ENCODE results near the gene METRN. TPM values are rescaled to one million over a fixed set of nuclear protein-coding genes. Genes with fewer than 3 reads are reported as not detected.

The METRN gene
- total and polyA plus RNA-seq, 2 donors (not counting 1 experiment from before 2014, with no cell fraction given): 6.9 to 10.4 TPM

GRCh38 chr16:666572-666971, 48.3 kb upstream of the METRN start:
- H3K36me3 ChIP-seq (replicated peaks in 1 of 2; ENCODE audit: control extremely low read depth in 1 of 2, control insufficient read depth in 1 of 2, extremely low read depth in 1 of 2, insufficient read depth in 2 of 2, low read length in 1 of 2): peaks cover 0 to 16% of the 10 kb centered on the region in 2 experiments
- CTCF ChIA-PET: interaction anchor here (0.6 to 2.4 kb wide), 2 partner anchors 15 to 484 kb away, joined by 3 to 7 read pairs; no protein-coding TSS in a partner anchor

More at GRCh38 chr16:666572-666971, 48.3 kb upstream of the METRN start:
- no peak overlapping the region for H3K27ac ChIP-seq (ENCODE audit: low read length in 2 of 2)
- H3K9me3 Mint-ChIP-seq (ENCODE audit: insufficient read depth): no peaks in the 10 kb centered on the region
- H2AFZ ChIP-seq (ENCODE audit: insufficient read depth, low read depth, low read length, poor library complexity, severe bottlenecking): no peak overlapping the region
- POLR2A ChIA-PET: interaction anchor here (1.6 kb wide), 1 partner anchor 17 kb away, joined by 4 read pairs; the partner anchor contains the start of gene JMJD8
- no peak overlapping the region for H3K4me3 Mint-ChIP-seq
- no peaks in the 10 kb centered on the region for H3K9me3 ChIP-seq (ENCODE audit: control extremely low read depth in 1 of 3, control insufficient read depth in 2 of 3, insufficient read depth in 1 of 3, low read length in 2 of 3)
- intact Hi-C loops (cut with micrococcal nuclease): loop anchor here (2.0 to 5.0 kb wide), 2 partner anchors 18 to 274 kb away; partner anchors contain the start of gene WDR90
- H4K20me1 ChIP-seq (ENCODE audit: control insufficient read depth, insufficient read depth, low read length, poor library complexity, severe bottlenecking): peaks cover 28% of the 10 kb centered on the region
- H3K4me2 ChIP-seq (replicated peaks; ENCODE audit: low read depth, low read length, poor library complexity, severe bottlenecking): no peak overlapping the region
- ATAC-seq (ENCODE audit: low read depth): no peak
- no peak overlapping the region for H3K4me3 ChIP-seq (ENCODE audit: control extremely low read depth in 1 of 5, extremely low read depth in 1 of 5, insufficient read depth in 1 of 5, low read depth in 2 of 5, low read length in 4 of 5)
- H3K27me3 ChIP-seq (replicated peaks in 1 of 4; ENCODE audit: control extremely low read depth in 1 of 4, control insufficient read depth in 3 of 4, insufficient read depth in 4 of 4, low read length in 3 of 4): no peaks in the 10 kb centered on the region
- H3K4me1 ChIP-seq (ENCODE audit: control insufficient read depth in 2 of 2, insufficient read depth in 2 of 2, low read length in 2 of 2): peaks cover 15 to 28% of the 10 kb centered on the region in 2 donors
- no peaks in the 10 kb centered on the region for H3K27me3 Mint-ChIP-seq
- TF ChIP-seq EZH2 (IDR thresholded peaks at IDR 0.05; ENCODE audit: borderline replicate concordance, insufficient read depth, low read depth, low read length, poor library complexity, severe bottlenecking): no peak
- no peak for TF ChIP-seq CTCF (IDR thresholded peaks at IDR 0.05)
- H3K9ac ChIP-seq (ENCODE audit: low read length): no peak overlapping the region
- H3K79me2 ChIP-seq (ENCODE audit: control insufficient read depth, insufficient read depth, low read length): peaks cover 5% of the 10 kb centered on the region
- WGBS (ENCODE audit: insufficient coverage): 89% methylated on average over 13 of the region's 13 CpGs
- no peak overlapping the region for H3K27ac Mint-ChIP-seq
- peaks cover 12% of the 10 kb centered on the region for H3K4me1 Mint-ChIP-seq
- no peak for DNase-seq
